ENCODE data around the gene IFNLR1. TPM values are rescaled to one million over a fixed set of nuclear protein-coding genes. Genes with fewer than 3 reads are reported as not detected.

IFNLR1 gene
- total RNA-seq, 1 donor, result under 0.01 TPM

DNA sequence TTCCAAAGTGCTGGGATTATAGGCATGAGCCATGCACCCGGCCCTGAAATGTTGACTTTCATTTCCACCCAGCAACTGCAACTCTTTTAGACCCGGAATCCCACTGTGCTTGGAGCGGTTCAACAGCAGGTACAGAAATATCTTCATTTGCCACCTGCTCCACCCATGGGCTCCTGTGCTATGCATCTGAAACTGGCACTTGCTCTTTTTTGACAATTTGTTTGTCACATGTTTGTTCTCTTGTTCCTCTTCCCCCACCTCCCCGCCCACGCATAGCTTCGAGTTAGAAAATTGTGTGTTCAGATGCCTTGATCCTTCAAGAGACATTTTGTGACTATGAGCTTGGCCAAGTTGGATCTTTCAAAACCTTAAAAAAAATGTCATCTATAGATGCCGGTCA lies 2.4 kb upstream of the IFNLR1 start:
- H3K4me3 ChIP-seq (ENCODE audit: low read depth, low read length), result no peak overlapping the region
- DNase-seq (ENCODE audit: low read depth), result no peak
- TF ChIP-seq, protein P1, sequence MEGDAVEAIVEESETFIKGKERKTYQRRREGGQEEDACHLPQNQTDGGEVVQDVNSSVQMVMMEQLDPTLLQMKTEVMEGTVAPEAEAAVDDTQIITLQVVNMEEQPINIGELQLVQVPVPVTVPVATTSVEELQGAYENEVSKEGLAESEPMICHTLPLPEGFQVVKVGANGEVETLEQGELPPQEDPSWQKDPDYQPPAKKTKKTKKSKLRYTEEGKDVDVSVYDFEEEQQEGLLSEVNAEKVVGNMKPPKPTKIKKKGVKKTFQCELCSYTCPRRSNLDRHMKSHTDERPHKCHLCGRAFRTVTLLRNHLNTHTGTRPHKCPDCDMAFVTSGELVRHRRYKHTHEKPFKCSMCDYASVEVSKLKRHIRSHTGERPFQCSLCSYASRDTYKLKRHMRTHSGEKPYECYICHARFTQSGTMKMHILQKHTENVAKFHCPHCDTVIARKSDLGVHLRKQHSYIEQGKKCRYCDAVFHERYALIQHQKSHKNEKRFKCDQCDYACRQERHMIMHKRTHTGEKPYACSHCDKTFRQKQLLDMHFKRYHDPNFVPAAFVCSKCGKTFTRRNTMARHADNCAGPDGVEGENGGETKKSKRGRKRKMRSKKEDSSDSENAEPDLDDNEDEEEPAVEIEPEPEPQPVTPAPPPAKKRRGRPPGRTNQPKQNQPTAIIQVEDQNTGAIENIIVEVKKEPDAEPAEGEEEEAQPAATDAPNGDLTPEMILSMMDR (IDR thresholded peaks at IDR 0.05; ENCODE audit: insufficient read depth, low read depth, low read length), result no peak

DNA sequence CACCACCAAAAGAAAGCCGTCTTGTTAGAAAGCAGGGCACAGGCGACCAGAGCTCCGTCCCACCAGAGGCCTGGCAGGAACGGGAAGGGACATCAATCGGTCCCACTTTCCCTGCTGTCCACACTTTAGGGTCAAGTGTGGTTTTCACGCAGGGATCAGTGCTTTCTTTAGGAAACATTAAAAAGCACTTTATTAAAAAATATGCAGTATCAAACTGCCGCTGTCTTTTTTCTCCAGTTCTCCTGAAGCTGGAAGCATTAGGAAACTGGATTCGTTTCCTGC lies 437 bp downstream of the IFNLR1 start:
- no peak for DNase-seq (ENCODE audit: low read depth)
- no peak overlapping the region for H3K4me3 ChIP-seq (ENCODE audit: low read depth, low read length)
- TF ChIP-seq, protein P1 (IDR thresholded peaks at IDR 0.05; ENCODE audit: insufficient read depth, low read depth, low read length), result no peak

DNA sequence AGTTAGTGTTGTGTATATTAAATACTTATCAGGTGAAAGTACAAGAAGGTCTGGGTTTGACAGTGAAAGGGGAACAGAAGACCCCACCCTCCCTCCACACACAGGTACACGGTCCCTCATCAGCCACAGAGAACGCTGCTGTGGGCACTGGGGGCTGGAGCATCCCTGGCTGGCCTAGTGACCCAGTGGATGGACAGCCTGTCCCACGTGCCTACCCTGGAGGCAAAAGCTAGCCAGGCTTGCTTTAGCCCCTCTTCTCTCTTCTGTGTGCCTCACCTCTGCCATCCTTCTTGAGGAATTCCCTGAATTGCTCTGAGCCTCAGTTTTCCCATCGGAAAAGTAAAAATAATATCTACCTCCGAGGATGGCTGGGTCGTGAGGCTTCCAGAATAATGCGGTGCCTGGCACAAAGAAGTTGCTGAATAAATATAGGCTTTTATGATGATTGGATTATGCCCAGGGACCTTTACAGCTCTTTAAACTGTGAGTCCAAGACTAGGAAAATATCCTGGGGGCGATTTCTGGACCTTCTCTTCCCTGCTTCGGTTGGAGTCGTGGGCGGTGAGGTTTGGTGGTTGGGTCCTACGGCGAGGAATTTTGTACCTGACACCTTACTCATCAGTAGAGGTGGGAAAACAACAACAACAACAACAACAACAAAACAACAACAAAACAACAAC lies 918 bp downstream of the IFNLR1 start:
- H3K4me3 ChIP-seq (ENCODE audit: low read depth, low read length), result no peak overlapping the region
- TF ChIP-seq, protein P1 (IDR thresholded peaks at IDR 0.05; ENCODE audit: insufficient read depth, low read depth, low read length), result no peak
- no peak for DNase-seq (ENCODE audit: low read depth)

DNA sequence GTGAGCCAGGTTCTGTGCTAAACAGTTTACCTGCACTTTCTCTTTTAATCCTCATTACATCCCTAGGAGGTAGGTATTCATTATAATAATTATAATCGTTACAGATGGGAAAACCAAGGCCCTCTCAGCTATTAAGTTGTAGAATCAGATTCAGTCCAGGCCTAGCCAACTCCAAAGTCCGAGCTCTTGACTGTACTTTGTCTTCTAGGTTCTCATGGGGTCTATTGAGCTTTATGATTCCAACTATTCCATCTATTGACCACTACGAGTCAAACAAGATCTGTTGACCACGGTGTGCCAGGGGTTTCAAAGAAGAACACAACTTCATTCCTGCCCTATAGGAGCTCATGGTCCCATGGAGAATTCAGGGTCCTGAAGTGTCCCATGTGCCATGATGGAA lies 2.0 kb downstream of the IFNLR1 start:
- no peak for DNase-seq (ENCODE audit: low read depth)
- TF ChIP-seq, protein P1 (IDR thresholded peaks at IDR 0.05; ENCODE audit: insufficient read depth, low read depth, low read length), result no peak
- no peak overlapping the region for H3K4me3 ChIP-seq (ENCODE audit: low read depth, low read length)

DNA sequence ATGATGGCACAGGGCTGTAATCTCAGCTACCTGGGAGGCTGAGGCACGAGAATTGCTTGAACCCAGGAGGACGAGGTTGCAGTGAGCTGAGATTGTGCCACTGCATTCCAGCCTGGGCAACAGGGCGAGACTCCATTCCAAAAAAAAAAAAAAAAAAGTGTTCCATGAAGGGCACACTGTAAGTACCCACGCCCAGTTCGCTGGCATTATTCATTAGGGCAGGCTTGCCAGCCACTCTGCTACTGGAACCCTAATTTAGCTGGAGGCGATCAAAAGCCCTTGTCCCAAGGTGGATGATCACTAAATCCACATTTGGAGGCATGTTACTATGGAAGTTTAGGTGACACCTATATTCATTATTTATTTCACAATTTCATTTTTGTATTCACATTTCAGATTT lies 5.0 kb downstream of the IFNLR1 start:
- no peak for DNase-seq (ENCODE audit: low read depth)
- TF ChIP-seq, protein P1 (IDR thresholded peaks at IDR 0.05; ENCODE audit: insufficient read depth, low read depth, low read length), result no peak
- H3K4me3 ChIP-seq (ENCODE audit: low read depth, low read length), result no peak overlapping the region

DNA sequence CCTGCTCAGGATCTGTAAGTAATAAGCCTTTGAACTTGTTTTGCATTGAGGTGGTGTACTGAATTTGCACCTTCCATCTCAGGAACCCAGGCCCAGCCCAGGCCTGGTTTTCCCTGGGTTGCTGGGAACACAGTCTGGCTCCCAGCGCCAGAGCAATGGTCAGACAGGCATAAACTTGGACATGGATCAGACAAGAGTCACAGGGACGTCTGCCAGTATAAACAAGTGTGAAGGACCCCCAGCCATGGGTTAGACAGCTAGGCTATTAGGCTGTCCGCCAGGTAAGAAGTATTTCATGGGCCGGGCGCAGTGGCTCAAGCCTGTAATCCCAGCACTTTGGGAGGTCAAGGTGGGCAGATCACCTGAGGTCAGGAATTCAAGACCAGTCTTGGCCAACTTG lies 5.5 kb downstream of the IFNLR1 start:
- no peak overlapping the region for H3K4me3 ChIP-seq (ENCODE audit: low read depth, low read length)
- TF ChIP-seq, protein P1 (IDR thresholded peaks at IDR 0.05; ENCODE audit: insufficient read depth, low read depth, low read length), result no peak
- no peak for DNase-seq (ENCODE audit: low read depth)

DNA sequence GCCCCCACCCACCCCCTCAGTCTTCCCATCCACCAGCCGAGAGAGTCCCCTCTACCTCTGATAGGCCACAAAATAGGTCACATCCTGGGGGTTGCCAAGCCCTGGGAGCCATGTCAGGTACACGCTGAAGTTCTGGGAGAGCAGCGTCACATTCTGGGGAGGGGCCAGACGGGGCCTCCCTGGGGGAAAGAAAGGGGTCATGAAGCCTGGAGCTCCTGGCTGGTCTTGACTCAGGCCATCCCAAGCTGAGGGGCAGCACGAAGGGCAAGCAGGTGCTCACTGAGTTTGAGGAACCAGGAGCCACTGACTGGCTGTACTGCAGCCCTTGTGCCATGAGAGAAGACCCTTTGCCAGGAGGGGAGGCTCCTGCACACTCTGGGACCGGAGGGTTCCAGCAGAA lies 6.4 kb downstream of the IFNLR1 start:
- TF ChIP-seq, protein P1 (IDR thresholded peaks at IDR 0.05; ENCODE audit: insufficient read depth, low read depth, low read length), result no peak
- H3K4me3 ChIP-seq (ENCODE audit: low read depth, low read length), result no peak overlapping the region
- no peak for DNase-seq (ENCODE audit: low read depth)
